ENCODE measurements around the gene PLCB4.
A peak's percentile ranks its signal among the peaks of the same experiment; 100 is the strongest.

PLCB4 gene

DNA sequence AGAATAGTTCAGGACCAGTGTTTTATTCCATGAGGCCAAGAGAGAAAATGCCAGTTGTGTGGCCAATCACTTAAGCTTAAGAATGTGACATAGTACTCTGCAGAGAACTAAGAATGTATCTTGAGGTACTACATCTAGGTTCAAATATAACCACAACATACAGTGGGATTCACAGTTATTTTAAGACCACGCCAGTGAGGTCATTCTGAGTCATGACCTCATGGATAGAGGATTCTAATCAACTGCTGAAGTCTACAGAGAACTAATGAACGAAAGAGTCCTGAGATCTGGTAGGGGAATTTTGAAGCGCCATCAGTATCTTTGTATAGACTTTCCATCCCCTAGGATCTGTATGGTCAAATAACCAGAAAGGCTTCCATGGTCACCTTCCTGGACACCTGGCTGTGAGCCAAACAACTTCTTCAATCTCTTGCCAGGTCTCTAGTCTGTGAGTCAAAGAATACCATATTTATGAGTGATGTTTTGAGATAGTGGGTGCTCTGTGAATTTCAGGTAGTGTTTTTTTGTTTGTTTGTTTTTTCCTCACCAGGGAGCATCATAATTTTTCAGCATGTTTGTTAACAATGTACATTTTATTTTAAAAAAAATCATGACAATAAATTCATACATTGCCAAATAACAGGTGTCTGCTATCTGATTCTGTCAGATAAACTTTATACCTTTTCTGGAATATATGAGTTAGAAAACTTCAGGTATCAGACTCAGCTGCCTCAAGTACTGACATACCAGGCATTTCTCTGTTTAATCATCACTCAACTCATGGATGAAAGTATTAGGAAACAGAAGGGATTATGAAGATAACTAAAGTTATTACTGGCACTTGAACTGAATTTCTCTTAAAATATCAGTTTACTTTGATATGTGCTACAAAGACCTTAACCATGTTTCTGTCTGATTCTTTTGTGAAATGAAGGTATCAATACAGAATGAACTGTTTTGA lies 217.9 kb downstream of the PLCB4 start:
- DNase-seq, result no peak

DNA sequence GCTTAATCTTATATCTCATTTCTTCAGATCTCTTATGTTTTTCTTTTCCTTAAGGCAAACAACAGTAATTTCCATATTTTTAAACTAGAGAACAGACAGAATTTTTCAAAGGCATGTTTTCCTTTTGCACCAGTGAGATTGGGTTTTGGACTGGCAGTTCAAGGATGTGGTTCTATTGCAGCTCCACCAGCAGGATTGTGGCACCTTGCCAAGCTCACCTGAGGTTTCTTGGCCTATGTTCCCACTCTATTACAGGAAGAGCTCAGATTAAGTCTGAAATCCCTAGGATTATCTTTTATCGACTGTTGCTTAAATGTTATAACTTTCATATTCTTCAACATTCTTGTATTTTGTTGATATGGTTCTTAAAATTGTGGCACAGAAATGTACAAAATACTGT lies 218.9 kb downstream of the PLCB4 start:
- DNase-seq, result no peak

DNA sequence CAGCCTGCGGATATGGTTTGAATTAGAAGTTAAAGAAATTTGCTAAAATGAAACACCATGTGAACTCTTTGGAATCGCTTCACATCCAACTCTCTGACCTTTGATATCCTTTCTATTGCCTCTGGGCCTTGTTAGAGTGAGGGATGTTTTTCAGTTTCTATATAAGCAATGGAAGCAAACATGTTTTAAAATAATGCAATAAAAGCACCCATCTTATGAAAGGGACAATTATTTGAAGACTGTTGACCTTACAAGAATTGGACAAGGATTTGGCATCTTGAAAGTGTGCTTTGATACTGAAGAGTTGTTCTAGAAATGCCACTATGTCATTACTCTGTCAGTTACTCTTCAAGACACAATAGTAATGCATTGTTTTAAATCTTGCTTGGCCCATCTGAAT lies 221.4 kb downstream of the PLCB4 start:
- no peak for DNase-seq

DNA sequence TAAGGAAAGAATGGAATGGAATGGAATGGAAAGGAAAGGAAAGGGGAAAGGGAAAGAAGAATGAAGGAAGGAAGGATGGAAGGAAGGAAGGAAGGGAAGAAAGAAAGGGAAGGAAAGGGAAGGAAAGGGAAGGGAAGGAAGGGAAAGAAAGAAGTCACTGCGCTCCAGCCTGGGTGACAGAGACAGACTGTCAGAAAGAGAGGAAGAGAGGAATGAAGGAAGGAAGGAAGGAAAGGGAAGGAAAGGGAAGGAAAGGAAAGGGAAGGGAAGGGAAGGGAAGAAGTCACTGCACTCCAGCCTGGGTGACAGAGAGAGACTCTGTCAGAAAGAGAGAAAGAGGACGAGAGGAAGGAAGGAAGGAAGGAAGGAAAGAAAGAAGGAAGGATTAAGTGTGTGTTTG lies 224.3 kb downstream of the PLCB4 start:
- no peak for DNase-seq

DNA sequence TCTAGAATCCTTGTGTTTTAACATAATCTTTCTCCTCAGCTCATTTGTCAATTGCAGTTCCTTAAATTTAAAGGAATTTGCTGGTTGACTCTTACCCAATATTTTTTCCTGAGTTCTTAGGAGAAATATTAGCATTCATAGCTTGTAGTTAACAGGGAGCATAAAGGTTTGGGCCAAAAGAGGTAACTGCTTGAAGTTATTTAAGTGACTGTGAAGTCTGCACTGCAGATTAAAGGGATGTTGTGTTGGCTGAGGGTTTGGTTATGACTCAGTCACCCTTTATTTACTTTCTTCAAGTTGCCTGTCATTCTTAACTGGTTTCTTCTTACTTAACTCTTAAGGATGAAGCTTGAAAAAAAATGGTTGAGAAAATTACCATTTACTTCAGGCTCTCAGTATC lies 225.2 kb downstream of the PLCB4 start:
- DNase-seq, result no peak

DNA sequence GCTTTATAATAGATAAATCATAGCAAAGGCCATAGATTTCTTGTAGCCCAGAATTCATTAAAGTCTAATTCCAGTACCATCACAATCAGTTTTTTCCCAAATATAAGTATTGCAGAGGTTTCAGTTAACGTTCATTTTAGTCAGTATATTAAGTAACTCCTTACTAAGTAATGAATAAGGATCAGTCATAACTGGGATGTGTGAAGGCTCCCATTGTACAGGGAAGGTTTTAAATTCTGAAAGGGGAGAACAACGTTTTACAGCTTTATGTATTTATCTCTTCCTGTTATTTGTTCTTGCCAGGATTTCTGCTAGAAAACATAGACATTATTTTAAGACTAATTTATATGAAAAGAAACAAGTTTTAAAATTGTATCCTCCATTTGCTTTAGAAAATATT lies 230.0 kb downstream of the PLCB4 start:
- DNase-seq, result no peak

DNA sequence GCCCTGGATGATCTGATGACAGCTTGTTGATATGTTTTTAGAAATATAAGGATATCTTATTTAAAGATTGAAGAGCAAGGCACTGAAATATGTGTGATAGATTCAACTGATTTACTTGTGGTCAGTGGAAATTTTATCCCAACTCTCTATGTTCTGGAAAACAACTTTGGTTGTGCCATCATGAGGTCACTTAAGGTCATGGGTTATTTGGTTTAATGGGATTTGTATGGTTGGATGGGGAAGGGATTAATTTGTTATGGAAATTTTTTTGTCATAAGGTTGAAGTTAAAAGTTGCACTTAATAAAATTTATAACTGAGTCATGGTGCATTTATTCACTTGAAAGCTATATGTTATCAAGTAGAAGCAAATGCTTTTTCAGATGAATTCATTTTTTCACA lies 231.2 kb downstream of the PLCB4 start:
- no peak for DNase-seq

DNA sequence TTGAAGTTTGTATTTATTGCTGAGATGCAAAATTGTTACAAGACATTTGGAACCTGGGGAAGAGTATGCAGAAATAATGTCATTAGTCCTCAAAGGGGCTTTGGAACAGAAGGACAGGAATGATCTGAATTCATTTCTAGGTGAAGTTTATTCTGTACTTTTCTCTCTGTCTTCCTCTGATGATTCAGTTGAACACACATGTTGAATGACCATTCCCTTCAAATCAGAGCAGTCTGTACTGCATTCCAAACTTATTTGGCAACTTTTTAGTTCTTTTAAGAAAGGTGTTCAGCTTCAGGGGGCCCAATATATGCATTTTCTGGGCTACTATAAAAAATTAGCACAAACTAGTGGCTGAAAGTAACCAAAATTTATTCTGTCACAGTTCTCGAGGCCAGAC lies 231.6 kb downstream of the PLCB4 start:
- no peak for DNase-seq

DNA sequence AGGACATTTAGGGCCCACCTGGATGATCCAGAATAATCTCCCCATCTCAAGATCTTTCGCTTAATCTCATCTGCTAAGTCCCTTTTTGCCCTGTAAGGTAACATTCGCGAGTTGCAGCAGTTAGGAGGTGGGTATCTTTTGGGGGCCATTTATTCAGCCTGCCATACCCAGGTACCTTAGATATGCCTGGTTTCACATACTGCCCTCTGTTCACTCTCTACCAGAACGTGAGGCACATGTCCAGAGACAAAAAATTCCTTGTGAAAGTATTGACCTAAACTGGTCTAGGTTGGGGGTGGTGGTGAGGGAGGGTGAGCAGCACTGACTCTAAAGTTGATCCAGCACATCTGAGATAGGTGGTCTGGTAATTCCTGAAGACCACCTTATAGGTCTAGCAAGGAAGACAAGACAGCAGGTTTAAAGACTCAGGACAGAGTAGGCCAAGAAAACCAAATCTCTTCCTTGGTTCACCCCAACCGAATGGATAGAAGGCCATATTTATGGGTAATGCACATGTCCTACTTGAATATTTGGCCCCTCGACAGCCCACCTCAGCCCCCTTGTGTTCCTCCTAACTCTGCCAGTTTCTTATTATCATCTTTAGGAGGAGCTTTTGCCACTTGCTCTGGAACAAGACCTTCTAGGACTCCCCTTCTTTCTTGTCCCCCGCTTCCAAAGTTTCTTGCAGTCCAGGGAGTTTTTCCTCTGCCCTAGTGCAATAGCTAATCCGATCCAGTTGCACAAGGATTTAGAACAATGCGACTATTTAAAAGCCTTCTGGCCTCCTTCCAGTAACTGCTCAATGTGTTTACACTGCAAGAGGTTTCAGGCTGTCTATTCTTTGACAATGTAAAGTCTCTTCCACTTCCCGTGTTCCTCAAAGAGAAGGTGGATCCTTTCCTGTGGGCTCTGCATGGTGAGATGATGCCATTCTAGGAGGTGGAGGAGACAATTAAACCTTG lies 232.5 kb downstream of the PLCB4 start:
- peak; percentile 27 for DNase-seq

DNA sequence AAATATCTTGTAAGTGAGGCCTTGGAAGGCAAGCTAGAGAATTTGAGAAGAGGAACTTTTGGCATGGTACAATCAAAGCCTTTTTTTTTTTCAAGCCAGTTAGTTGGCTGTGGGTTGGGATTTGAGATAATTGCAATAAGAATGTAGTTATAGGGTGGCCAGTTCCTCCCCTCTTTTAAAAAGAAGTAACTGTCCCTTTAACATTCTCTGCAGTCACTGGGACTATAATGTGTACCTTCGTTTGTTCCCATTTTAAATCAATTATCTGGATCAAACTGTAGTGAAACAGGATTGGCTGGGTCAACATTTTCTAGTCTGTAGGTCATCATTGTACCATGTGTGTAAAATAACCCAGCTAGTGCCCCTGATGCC lies 233.2 kb downstream of the PLCB4 start:
- no peak for DNase-seq

DNA sequence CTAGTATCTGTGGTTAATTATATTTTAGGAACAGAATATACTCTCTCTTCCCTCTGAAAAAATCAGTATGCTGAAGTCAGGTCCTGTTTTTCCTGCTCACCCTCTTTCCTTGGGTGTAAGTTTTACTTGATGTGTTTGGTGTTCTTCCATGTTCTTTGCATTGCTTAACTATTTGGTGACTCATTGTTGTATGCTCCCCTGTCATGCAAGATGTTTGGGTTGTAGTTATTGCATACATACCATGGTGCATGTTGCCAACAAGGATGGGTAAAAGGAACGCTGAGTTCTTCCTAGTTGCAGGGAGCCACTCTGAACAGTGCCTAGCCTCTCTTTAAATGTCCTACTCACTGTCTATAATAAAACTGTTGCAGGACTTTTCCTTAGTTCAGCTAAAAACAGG lies 237.6 kb downstream of the PLCB4 start:
- DNase-seq, result no peak

DNA sequence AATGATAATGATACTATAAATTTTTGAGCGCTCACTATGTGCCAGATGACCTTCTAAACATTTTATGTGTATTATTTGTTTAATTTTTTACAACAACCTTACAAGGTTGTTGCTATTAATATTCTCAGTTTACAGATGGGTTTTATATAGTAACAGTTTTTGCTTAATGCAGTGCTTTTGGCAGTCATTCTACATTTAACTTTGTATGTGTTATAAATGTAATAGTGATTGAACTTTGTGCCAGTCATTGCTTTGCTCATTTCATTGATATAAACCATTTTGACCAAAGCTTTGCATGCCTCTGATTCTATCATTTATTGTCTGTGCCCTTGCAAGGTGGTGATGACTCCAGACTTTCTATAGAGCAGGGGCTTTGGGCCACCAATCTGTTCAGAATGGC lies 239.2 kb downstream of the PLCB4 start:
- no peak for DNase-seq

DNA sequence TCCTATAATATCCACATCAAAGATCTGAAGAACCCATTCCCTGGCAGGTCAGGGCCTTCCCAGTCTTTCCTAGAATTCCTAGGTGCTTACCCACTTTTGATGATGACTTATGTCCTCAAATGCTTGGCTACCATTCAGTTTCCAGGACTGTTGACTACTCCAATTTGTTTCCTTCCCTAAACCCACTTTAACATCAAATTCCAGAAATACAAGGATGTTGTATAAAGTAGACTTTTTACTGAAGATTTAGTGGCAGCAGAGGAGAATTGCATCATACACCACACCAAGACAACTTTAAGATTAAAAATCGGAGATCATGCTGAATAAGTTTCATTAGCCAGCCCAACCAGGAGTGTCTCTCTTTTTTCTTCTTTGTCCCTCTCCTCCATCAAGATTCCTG lies 242.2 kb downstream of the PLCB4 start:
- DNase-seq, result no peak

DNA sequence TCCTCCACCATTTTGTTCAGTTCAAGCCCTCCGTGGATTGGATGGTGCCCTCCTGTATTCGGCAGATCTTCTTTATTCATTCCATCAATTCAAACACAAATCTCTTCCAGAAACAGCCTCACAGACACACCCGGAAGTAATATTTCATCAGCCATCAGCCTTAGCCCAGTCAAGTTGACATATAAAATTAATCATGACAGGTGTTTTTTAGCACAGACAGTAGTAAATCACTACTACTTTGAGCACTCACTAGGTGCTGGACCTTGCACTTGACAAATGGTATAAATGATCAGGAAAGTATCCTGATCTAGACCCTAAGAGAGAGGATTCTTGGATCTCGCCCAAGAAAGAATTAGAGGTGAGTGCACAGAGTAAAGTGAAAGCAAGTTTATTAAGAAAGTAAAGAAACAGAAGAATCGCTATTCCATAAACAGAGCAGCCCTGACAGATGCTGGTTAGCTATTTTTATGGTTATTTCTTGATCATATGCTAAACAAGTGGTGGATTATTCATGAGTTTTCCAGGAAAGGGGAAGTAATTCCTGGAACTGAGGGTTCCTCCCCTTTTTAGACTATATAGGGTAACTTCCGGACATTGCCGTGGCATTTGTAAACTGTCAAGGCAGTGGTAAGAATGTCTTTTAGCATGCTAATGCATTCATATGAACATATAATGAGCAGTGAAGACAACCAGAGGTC lies 250.9 kb downstream of the PLCB4 start:
- DNase-seq, result no peak

DNA sequence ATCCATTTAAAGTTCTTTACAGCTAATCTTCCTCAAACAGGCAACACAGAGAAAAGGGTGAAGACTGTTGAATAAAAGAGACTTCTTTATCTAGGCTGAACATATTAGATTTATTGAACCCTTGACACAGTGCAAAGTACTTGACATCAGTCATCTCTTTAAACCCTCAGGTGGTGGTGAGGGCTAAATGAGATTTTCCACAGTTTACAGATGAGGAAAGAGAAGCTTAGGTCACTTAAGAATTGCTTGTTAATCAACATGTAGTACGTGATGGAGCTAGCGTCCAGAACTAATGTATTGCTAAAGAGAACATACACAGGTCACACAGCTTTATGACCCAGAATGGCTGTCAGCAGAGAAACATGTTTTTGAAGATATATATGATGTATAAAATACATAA lies 252.1 kb downstream of the PLCB4 start:
- no peak for DNase-seq

DNA sequence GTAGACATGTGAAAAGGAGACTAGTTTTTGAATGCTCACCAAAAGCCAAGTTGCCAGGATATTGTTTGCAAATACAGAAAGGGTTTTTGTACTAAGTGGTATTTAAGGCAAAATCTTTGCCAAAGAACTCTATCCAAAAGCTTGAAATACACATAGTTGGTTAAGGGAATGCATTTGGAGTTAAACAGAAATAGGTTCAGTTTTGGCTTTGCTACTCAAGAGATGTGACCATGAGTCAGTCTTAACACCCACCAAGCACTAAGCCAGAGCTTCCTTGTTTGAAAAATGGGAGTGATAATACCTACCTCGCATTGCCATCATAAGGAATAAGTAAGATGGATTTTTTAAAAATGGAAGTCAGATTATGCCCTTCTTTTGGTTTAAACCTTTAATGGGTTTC lies 253.8 kb downstream of the PLCB4 start:
- no peak for DNase-seq

DNA sequence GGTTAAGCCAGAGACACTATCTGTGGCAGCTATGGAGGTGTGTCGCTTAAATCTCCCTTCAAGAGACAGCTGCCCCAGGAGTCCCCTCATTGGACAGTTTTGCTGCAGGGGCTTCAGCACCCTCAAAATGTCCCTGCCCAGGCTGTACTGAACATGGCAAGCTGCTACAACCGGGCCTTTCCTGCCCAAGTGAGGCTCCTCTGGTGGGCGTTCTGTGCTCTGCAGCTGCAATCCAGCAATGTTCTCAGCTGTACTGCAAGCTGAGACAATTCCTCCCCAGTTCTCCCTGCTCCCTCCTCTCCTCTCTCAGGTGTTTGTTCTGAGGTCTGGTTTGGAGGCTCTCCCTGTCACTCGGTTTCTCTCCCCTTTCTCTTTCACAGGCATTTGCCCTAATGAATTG lies 254.7 kb downstream of the PLCB4 start:
- DNase-seq, result no peak

DNA sequence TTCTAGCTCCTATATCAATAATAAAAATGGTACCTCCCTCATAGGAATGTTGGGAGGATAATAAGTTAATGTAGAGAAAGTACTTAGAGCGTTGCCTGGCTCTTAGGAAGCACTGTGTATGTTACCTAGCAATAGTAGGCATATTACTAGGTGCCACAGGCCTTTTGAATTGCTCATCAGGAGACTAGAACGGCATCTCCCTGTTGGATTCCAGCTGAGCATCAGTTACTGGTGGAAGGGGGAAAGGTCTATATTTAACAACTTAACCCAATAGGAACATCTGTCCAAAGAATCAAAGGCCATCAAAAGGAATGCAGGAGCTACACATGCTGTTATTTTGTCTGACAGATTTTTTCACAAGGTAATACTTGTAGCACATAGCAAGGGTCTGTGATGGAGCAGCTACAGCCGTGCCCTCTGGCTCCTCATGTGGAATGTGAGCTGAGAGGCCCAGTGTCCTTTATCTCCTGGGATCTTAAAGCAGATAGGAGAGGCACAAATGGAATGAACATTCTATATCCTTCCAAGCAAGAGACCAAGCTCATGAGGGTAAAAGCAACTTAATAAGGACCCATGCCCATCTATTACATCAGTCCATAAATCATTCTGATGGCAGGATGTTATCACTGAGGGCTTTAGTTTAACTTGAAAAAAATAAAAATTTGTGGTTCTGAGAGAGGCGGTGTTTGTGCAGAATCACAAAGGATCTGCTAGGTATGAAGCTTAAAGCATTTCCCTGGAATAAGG lies 260.6 kb downstream of the PLCB4 start:
- no peak for DNase-seq

DNA sequence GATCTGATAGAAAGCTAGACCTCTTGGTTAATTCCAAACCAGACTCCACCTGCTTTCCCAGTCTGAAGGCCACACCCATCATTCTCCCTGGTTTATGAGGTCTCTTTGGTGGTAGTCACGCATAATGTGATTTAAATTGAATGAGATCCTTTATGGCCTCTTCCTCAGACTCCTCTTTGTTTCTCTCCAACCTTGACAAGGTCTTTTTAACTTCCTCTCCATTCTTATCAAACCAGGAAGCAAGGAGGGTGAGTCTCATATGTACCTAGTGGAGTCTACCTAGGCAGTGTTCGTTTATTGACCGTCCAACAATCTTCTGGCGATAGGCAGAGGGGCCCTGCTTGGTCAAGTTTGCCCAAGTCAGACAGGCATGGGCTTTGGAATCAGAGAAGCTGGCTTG lies 261.3 kb downstream of the PLCB4 start:
- no peak for DNase-seq

DNA sequence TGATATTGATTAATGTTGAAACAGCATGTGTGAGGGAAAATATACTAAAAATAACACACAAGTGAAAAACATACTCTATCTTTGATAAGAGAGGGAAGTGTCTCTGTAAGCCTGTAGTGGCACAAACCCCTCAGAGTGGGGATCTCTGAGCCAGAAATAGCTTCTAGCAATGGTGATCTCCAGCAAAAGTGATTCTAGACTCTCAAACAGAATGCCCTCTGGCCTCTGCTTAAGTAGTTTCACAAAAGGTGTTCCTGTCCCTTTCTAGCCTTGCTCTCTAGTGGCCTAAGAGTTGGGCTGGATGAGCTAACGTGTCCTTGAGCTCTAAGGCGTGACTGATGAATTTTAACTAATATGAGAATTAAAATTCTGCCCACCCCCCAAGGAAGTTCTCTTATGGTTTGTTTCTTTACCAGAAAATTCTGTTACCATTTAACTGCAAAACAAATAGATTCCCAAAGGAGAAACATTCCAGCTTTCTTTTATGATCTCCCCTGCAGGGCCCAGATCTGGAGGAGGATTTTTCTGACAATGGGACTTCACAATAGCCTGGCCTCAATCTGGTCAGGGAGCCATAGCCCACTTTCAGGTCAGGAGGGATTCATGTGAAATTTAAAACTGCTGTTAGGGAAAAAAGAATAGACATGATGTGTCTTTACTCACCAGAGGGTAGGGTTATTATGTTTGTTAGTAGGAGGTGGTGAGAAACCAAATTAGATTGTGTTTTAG lies 263.0 kb downstream of the PLCB4 start:
- DNase-seq, result no peak

DNA sequence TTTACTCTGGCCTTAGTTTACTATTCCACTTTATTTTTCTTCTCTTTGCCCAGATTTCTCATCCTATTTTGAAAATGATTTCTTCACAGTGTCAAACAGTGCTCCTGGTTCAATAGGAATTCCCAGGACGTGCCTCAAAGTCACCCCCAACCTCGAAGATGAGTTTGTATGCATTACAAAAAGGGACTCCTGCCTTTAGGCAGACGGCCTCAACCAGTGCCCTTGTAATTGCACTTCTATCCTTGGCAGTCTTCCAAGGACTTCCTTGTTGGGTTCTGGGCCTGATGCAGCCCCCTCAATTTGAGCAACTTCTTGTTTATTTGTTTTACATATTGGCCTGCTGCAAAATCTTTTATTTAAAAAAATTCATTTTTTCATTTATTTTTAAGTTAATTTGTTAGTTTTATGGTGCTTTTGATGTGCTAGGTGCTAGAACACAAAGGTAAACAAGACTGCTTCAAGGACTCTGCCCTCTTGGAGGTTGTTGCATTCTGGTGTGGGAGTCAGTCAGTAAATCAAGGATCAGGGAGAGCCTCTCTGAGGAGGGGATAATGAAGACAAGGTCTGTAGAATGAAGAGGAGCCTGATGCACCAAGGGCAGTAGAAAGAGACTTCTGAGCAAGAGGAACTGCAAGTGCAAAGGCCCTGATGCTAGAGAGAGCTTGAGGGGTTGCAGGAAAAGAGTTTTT lies 264.0 kb downstream of the PLCB4 start:
- DNase-seq, result peak; percentile 38

Data from NCI-H1092 (cell line).